Chondrocyte (in vitro differentiated cells): Measurements from ENCODE around the gene ADAMTS3. TPM values are rescaled to one million over a fixed set of nuclear protein-coding genes. Genes with fewer than 3 reads are reported as not detected.
A peak's percentile ranks its signal among the peaks of the same experiment; 100 is the strongest.

Experiments
- DNase-seq: peaks from one replicate; pipeline ENCODE4 v3.0.0; 2021; ENCODE audit warnings: mixed read lengths, low spot score
- H3K27ac Mint-ChIP-seq: one replicate; pipeline ENCODE4 v1.8.0; 2021; ENCODE audit warnings: mild to moderate bottlenecking, moderate library complexity, mixed read lengths; ENCODE audit not compliant: unreplicated experiment
- H3K27me3 Mint-ChIP-seq: 2 replicates; pipeline ENCODE4 v1.8.0; 2021; ENCODE audit warnings: low read depth, mixed read lengths
- H3K36me3 Mint-ChIP-seq: 2 replicates; pipeline ENCODE4 v1.8.0; 2021; ENCODE audit warnings: low read depth, mixed read lengths
- H3K4me1 Mint-ChIP-seq: 2 replicates; pipeline ENCODE4 v1.8.0; 2021; ENCODE audit warnings: low read depth, mild to moderate bottlenecking, mixed read lengths
- H3K4me3 Mint-ChIP-seq: one replicate; pipeline ENCODE4 v1.8.0; 2021; ENCODE audit warnings: mild to moderate bottlenecking, moderate library complexity, mixed read lengths; ENCODE audit not compliant: unreplicated experiment
- H3K9me3 Mint-ChIP-seq: 2 replicates; pipeline ENCODE4 v1.8.0; 2021; ENCODE audit warnings: low read depth, mixed read lengths
- total RNA-seq: library from RNA; stranded (reverse); gene quantifications from 3 replicates; pipeline ENCODE4 v1.2.1, GENCODE V29; 2021
- TF ChIP-seq, protein P1 (sequence below): fragments of 200-600 bp; sonication (generic); IDR thresholded peaks from 2 replicates; pipeline ENCODE4 v1.5.0; 2021; ENCODE audit warnings: antibody characterized with exemption, mild to moderate bottlenecking, moderate library complexity

Gene ADAMTS3
- total RNA-seq, 1 donor from 2014 or later, result 0.60 TPM

DNA sequence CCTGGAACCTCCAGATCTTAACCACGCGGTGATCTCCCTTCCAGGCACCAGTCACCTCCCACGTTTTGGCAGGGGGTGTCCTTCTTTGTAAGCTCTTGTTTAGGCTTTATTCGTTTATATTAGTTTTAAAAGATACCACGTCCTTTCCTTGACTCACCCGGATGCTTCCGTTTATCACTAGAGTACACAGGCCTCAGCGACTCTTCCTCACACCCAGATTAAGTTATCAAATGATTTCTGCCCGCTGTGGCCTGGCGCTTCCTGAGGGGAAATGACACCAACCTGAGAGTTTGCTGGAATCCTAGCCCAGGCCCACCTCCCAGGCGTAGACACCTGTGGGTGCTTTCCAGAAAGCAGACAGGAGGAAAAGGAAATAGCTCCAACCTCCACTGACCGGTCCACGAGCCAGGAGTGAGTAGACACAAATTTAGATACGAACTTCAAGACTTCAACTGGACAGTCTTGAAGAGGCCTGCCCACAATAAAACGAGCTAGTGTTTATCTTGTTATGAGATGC, 756 bp upstream of the ADAMTS3 start:
- no peaks in the 10 kb centered on the region for H3K27me3 Mint-ChIP-seq
- TF ChIP-seq, protein P1, sequence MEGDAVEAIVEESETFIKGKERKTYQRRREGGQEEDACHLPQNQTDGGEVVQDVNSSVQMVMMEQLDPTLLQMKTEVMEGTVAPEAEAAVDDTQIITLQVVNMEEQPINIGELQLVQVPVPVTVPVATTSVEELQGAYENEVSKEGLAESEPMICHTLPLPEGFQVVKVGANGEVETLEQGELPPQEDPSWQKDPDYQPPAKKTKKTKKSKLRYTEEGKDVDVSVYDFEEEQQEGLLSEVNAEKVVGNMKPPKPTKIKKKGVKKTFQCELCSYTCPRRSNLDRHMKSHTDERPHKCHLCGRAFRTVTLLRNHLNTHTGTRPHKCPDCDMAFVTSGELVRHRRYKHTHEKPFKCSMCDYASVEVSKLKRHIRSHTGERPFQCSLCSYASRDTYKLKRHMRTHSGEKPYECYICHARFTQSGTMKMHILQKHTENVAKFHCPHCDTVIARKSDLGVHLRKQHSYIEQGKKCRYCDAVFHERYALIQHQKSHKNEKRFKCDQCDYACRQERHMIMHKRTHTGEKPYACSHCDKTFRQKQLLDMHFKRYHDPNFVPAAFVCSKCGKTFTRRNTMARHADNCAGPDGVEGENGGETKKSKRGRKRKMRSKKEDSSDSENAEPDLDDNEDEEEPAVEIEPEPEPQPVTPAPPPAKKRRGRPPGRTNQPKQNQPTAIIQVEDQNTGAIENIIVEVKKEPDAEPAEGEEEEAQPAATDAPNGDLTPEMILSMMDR, result no peak
- peaks cover 19% of the 10 kb centered on the region for H3K4me1 Mint-ChIP-seq
- peak overlapping the region; percentile 90 for H3K4me3 Mint-ChIP-seq
- H3K27ac Mint-ChIP-seq, result no peak overlapping the region
- no peak for DNase-seq
- H3K9me3 Mint-ChIP-seq, result no peaks in the 10 kb centered on the region
- no peaks in the 10 kb centered on the region for H3K36me3 Mint-ChIP-seq

DNA sequence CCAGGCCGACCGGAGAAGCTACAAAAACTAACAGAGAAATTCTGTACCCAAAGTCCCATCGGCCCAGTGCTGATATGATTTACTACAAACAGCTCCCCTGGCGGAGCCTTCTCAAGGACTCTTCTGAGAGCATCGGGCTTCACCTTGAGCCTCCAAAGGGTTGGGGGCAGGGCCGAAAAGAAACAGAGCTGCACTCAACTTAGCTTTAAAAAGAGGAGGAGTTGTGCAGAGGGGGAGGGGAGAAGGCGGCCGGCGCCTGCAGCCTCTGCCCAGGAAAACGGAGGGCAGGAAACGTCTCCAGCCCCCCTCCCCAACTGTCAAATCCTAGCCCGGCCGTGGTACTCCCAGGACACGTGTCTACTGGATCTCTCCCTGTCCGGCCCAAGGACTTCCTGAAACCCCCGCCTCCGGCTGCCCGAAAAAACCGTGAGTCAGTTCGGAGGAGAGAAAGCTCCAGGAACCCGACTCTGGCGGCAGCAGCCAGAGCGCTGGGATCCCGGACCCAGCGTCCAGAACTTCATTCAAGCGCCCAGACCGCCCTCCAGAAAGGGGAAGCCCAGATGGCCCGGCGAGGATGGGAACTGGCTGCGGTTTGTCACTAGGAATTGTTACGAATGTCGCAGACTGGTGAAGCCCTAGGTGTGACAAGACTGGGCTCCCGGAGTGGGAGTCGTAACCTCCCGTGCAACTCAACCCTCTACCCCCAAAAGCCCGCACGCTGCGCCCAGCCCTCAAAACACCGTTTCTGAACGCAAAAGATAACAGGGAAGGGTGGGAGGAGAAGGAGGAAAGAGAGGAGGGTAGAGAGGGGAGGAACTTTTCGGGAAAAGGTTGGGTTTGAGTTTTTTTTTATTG, 973 bp downstream of the ADAMTS3 start:
- H3K27me3 Mint-ChIP-seq, result no peaks in the 10 kb centered on the region
- TF ChIP-seq, protein P1, result peak; percentile 72
- H3K27ac Mint-ChIP-seq, result peak overlapping the region; percentile 60
- no peaks in the 10 kb centered on the region for H3K36me3 Mint-ChIP-seq
- H3K9me3 Mint-ChIP-seq, result no peaks in the 10 kb centered on the region
- peaks cover 19% of the 10 kb centered on the region for H3K4me1 Mint-ChIP-seq
- DNase-seq, result peak; percentile 76
- peak overlapping the region; percentile 90 for H3K4me3 Mint-ChIP-seq

DNA sequence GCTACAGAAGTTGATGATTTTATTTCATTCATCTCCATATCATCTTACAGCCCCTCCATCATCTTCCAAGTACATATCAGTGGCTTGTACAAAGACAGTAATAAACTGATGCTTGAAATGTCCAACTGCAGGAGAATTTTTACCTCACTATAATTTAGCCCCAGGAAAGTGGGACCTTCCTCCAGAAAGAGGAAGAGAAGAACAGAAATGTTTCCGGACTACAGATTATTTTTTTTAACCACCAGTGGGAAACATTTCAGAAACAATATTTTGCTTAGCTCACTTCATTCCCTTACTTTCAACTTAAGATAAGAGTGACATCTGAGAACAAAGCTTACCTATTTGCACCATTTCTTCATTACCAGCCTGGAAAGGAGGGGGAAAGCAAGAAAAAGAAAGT, 2.0 kb downstream of the ADAMTS3 start:
- H3K9me3 Mint-ChIP-seq, result no peaks in the 10 kb centered on the region
- DNase-seq, result no peak
- no peaks in the 10 kb centered on the region for H3K36me3 Mint-ChIP-seq
- H3K4me3 Mint-ChIP-seq, result peak overlapping the region; percentile 90
- H3K27me3 Mint-ChIP-seq, result no peaks in the 10 kb centered on the region
- peaks cover 19% of the 10 kb centered on the region for H3K4me1 Mint-ChIP-seq
- TF ChIP-seq, protein P1, result no peak
- no peak overlapping the region for H3K27ac Mint-ChIP-seq

DNA sequence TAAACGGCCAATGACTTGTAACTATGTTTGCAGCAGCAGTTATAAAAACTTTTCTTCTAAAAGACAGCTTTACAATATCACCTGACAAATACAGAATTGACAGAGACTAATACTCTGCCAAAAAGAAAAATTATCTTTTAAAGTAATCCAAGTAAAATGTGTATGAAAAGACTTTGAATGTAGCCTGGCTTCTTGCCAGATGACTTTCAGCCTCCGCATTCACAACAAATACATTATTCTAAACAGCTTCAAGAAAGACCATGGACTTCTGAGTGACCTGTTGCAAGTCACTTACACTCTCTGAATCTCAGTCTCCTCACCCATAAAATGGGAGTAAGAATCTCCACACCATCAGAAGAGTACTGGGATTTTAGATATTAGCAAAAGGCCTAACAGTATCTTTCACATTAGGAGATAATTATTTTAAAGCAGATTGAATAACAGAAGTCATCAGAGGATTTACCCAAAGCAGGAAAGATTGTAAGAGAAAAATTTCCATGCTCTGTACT, 2.5 kb downstream of the ADAMTS3 start:
- no peak overlapping the region for H3K27ac Mint-ChIP-seq
- H3K9me3 Mint-ChIP-seq, result no peaks in the 10 kb centered on the region
- TF ChIP-seq, protein P1, result no peak
- H3K4me3 Mint-ChIP-seq, result no peak overlapping the region
- no peaks in the 10 kb centered on the region for H3K27me3 Mint-ChIP-seq
- DNase-seq, result no peak
- peaks cover 19% of the 10 kb centered on the region for H3K4me1 Mint-ChIP-seq
- no peaks in the 10 kb centered on the region for H3K36me3 Mint-ChIP-seq

DNA sequence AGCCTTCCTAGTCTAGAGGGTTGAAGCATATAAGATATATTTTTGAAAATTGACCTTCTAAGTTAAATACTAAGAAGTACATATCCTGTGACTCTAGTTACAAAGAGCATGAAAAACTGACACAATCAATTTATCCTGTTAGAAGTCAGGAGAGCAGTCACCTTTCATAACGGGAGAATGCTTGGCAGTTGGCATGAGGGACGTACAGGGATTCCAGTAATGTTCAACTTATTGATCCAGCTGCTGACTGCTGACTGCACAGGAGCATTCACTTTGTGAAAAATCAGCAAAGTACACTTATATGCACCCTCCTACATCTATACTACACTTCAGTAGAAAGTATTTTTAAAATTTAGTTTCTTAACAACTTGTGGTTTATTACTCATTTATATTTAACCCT, 4.2 kb downstream of the ADAMTS3 start:
- no peak overlapping the region for H3K4me3 Mint-ChIP-seq
- H3K36me3 Mint-ChIP-seq, result no peaks in the 10 kb centered on the region
- H3K4me1 Mint-ChIP-seq, result peaks cover 18% of the 10 kb centered on the region
- H3K9me3 Mint-ChIP-seq, result no peaks in the 10 kb centered on the region
- TF ChIP-seq, protein P1, result no peak
- no peak for DNase-seq
- no peak overlapping the region for H3K27ac Mint-ChIP-seq
- H3K27me3 Mint-ChIP-seq, result no peaks in the 10 kb centered on the region
